Peyer's patch (tissue), 4 donors: ENCODE measurements around the gene TEKT1. TPM values are rescaled to one million over a fixed set of nuclear protein-coding genes. Genes with fewer than 3 reads are reported as not detected.

ENCODE experiments used
- DNase-seq, 3 donors: peaks; one replicate each; pipeline ENCODE4 v3.0.0-alpha.2; 2017 to 2019
- H3K27ac ChIP-seq, 4 donors: fragments of 200-600 bp; sonication (generic); one replicate each; pipeline ENCODE4 v1.5.1; 2016 to 2019
- H3K27me3 ChIP-seq, 2 donors: fragments of 200-600 bp; sonication (generic); one replicate each; pipeline ENCODE4 v1.5.1; 2019
- H3K36me3 ChIP-seq, 3 donors: fragments of 200-600 bp; sonication (generic); one replicate each; pipeline ENCODE4 v1.5.1; 2016 to 2019
- H3K4me1 ChIP-seq, 4 donors: fragments of 200-600 bp; sonication (generic); one replicate each; pipeline ENCODE4 v1.5.1; 2016 to 2019
- H3K4me3 ChIP-seq, 4 donors: fragments of 200-600 bp; sonication (generic); 1 replicate in 3 of 4; 2 replicates in 1 of 4; pipeline ENCODE4 v1.5.1; 2016 to 2019; ENCODE audit warnings: mild to moderate bottlenecking in 1 of 4
- H3K9me3 ChIP-seq, 4 donors: fragments of 200-600 bp; sonication (generic); one replicate each; pipeline ENCODE4 v1.5.1; 2016 to 2019; ENCODE audit warnings: mild to moderate bottlenecking in 1 of 4
- POLR2A ChIP-seq, 2 donors: fragments of 450-650 bp; IDR thresholded peaks; one replicate each; pipeline ENCODE4 v1.5.1; 2017; ENCODE audit warnings: antibody characterized with exemption in 2 of 2, mild to moderate bottlenecking in 2 of 2, moderate library complexity in 2 of 2
- total RNA-seq, 4 donors: library from RNA; depleted of rRNA; stranded (reverse); fragments of >200 nt; gene quantifications; one replicate each; pipeline ENCODE4 v1.1.0, GENCODE V29; 2016
- TF ChIP-seq, protein P1 (sequence below), 6 experiments: fragments of 450-650 bp in 4 of 6; fragments of 200-600 bp in 2 of 6; sonication (generic) in 1 of 6; IDR thresholded peaks; one replicate each; pipeline ENCODE4 v1.5.1; 2017 to 2019; ENCODE audit warnings: antibody characterized with exemption in 6 of 6, mild to moderate bottlenecking in 3 of 6, moderate library complexity in 1 of 6

The TEKT1 gene
- total RNA-seq, 4 donors from 2014 or later: not detected

DNA sequence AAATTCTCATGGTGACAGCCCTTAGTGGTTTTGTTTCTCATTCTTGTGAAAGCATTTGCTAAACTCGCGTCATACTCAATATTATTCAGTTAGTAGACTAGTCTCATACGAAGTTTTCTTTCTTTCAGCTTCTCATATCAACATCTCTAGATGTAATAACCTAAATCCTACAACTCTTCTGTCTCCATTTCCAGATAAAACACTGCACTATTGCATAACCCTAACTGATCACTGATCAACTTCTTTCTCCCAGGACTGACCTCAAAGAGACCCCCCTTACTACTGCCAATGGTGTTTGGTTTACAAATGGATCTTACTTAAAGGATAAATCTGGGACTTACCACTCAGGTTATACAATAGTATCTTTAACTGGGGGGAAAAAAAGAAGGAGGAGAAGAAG lies 36.3 kb upstream of the TEKT1 start:
- DNase-seq: no peak
- H3K27ac ChIP-seq: no peak overlapping the region
- TF ChIP-seq, protein P1, sequence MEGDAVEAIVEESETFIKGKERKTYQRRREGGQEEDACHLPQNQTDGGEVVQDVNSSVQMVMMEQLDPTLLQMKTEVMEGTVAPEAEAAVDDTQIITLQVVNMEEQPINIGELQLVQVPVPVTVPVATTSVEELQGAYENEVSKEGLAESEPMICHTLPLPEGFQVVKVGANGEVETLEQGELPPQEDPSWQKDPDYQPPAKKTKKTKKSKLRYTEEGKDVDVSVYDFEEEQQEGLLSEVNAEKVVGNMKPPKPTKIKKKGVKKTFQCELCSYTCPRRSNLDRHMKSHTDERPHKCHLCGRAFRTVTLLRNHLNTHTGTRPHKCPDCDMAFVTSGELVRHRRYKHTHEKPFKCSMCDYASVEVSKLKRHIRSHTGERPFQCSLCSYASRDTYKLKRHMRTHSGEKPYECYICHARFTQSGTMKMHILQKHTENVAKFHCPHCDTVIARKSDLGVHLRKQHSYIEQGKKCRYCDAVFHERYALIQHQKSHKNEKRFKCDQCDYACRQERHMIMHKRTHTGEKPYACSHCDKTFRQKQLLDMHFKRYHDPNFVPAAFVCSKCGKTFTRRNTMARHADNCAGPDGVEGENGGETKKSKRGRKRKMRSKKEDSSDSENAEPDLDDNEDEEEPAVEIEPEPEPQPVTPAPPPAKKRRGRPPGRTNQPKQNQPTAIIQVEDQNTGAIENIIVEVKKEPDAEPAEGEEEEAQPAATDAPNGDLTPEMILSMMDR (IDR thresholded peaks at IDR 0.05): no peak
- TF ChIP-seq POLR2A (IDR thresholded peaks at IDR 0.05): no peak
- H3K9me3 ChIP-seq: no peaks in the 10 kb centered on the region
- no peaks in the 10 kb centered on the region for H3K36me3 ChIP-seq
- H3K27me3 ChIP-seq: no peaks in the 10 kb centered on the region
- H3K4me1 ChIP-seq: no peaks in the 10 kb centered on the region
- H3K4me3 ChIP-seq: no peak overlapping the region

DNA sequence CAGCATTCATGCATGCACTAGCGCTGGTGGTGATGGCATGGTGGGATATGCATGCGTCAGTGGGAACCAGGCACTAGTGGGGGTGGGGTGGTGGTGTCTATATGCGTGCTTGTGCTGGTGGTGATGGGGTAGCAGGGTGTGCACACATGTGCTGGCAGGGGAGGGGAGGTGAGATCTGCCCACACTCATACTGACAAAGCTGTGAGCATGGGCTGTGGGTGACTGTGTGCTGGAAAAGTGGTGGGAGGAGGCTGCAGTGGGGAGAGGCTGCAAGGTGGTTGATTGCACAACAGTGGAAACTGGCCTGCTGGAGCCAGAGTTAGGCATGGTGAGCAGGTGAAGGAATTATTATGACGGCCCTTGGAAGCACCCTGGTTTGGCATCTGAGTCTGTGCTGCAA lies 31.3 kb upstream of the TEKT1 start:
- Histone ChIP-seq H3K9me3 (no peaks in the 10 kb centered on the region), H3K27me3 (no peaks in the 10 kb centered on the region), H3K4me1 (no peaks in the 10 kb centered on the region), H3K27ac (no peak overlapping the region), H3K36me3 (no peaks in the 10 kb centered on the region), H3K4me3 (no peak overlapping the region)
- TF ChIP-seq, protein P1 (IDR thresholded peaks at IDR 0.05): no peak
- TF ChIP-seq POLR2A (IDR thresholded peaks at IDR 0.05): no peak
- DNase-seq: no peak

GRCh38 chr17:6862122-6862521 lies 30.6 kb upstream of the TEKT1 start:
- no peak for DNase-seq
- TF ChIP-seq, protein P1 (IDR thresholded peaks at IDR 0.05): no peak
- no peak for TF ChIP-seq POLR2A (IDR thresholded peaks at IDR 0.05)
- Histone ChIP-seq H3K27me3 (no peaks in the 10 kb centered on the region), H3K4me3 (no peak overlapping the region), H3K27ac (no peak overlapping the region), H3K4me1 (no peaks in the 10 kb centered on the region), H3K36me3 (no peaks in the 10 kb centered on the region), H3K9me3 (no peaks in the 10 kb centered on the region)

DNA sequence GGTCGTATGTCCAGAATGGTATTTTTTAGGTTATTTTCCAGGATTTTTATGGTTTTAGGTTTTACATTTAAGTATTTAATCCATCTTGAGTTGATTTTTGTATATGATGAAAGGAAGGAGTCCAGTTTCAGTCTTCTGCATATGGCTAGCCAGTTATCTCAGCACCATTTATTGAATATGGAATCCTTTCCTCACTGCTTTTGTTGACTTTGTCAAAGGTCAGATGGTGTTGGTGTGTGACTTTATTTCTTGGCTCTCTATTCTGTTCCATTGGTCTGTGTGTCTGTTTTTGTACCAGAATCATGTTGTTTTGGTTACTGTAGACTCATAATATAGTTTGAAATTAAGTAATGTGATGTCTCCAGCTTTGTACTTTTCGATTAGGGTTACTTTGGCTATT lies 26.4 kb upstream of the TEKT1 start:
- DNase-seq: no peak
- Histone ChIP-seq H3K9me3 (no peaks in the 10 kb centered on the region), H3K4me1 (no peaks in the 10 kb centered on the region), H3K36me3 (no peaks in the 10 kb centered on the region), H3K27ac (no peak overlapping the region), H3K4me3 (no peak overlapping the region), H3K27me3 (no peaks in the 10 kb centered on the region)
- TF ChIP-seq, protein P1 (IDR thresholded peaks at IDR 0.05): no peak
- TF ChIP-seq POLR2A (IDR thresholded peaks at IDR 0.05): no peak

- H3K27me3 ChIP-seq: no peaks in the 10 kb centered on the region
- TF ChIP-seq, protein P1 (IDR thresholded peaks at IDR 0.05): no peak
- no peak for TF ChIP-seq POLR2A (IDR thresholded peaks at IDR 0.05)
- DNase-seq: no peak
Observed at GRCh38 chr17:6857336-6857735, 25.8 kb upstream of the TEKT1 start.

DNA sequence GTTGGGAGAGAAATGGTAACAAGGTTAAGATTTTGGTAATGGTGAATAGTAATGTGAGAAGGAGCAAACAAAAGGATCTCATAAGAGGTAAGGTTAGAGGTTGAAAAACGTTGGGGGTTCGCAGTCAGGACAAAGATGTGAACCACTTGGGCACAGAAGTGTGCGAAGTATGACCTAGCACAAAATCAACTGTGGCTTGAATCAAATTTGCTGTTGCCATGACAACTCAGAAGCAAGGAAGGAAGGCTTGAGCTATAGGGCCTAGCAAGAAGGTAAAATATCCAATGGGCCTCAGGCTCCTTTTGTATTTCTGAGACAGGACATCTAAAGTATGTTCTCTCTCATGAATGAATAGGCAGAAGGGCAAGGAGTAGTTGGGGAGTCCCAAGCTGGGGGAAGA lies 24.5 kb upstream of the TEKT1 start:
- H3K4me1 ChIP-seq: no peaks in the 10 kb centered on the region
- DNase-seq: no peak
- H3K36me3 ChIP-seq: no peaks in the 10 kb centered on the region
- TF ChIP-seq POLR2A (IDR thresholded peaks at IDR 0.05): no peak
- TF ChIP-seq, protein P1 (IDR thresholded peaks at IDR 0.05): no peak
- H3K4me3 ChIP-seq: no peak overlapping the region
- H3K27me3 ChIP-seq: no peaks in the 10 kb centered on the region
- H3K9me3 ChIP-seq: no peaks in the 10 kb centered on the region
- no peak overlapping the region for H3K27ac ChIP-seq

More at GRCh38 chr17:6857336-6857735, 25.8 kb upstream of the TEKT1 start:
- H3K36me3 ChIP-seq: no peaks in the 10 kb centered on the region
- no peaks in the 10 kb centered on the region for H3K4me1 ChIP-seq
- H3K9me3 ChIP-seq: no peaks in the 10 kb centered on the region
- H3K4me3 ChIP-seq: no peak overlapping the region
- H3K27ac ChIP-seq: no peak overlapping the region
